A549 (cell line): Measurements from ENCODE around the gene PPP4R2. TPM values are rescaled to one million over a fixed set of nuclear protein-coding genes. Genes with fewer than 3 reads are reported as not detected.

ENCODE experiments used
- ATAC-seq, 2 experiments: fragments of 200-7000 bp in 1 of 2; fragments of >200 bp in 1 of 2; cut with Nextera tagmentation in 1 of 2; cut with Tn5 transposase in 1 of 2; 3 replicates each; pipeline versions ENCODE4 v1.8.0 to v1.9.1; 2018 to 2020; ENCODE audit warnings: mild to moderate bottlenecking in 1 of 2, moderate library complexity in 1 of 2
- CTCF ChIA-PET: fragments of 300-600 bp; sonication (Branson Sonifier 250); formaldehyde crosslinking; extraction: SDS; loops from one replicate; lab custom pipeline; 2021; ENCODE audit warnings: antibody characterized with exemption, inconsistent platforms; lab: Yijun Ruan, JAX
- POLR2A ChIA-PET: fragments of 350-600 bp; formaldehyde crosslinking; extraction: SDS; loops from one replicate; lab custom pipeline; 2021; ENCODE audit warnings: antibody characterized with exemption, inconsistent platforms; lab: Yijun Ruan, JAX
- DNase-seq, 2 experiments: peaks; one replicate each; pipeline versions ENCODE4 v3.0.0 to v3.0.0-alpha.2; 2011 to 2016; ENCODE audit warnings: low read depth in 1 of 2, low spot score in 1 of 2
- FAIRE-seq: peaks from 2 replicates; lab custom pipeline; 2011; peaks lifted over from hg19 to GRCh38; lab: Jason Lieb, UNC
- H3K27ac ChIP-seq, 2 experiments: fragments of >200 bp; sonication (Bioruptor Twin); formaldehyde crosslinking; 3 replicates each; pipeline ENCODE4 v1.5.1; 2016 to 2017
- H3K4me1 ChIP-seq: fragments of >200 bp; sonication (Bioruptor Twin); formaldehyde crosslinking; 3 replicates; pipeline ENCODE4 v1.6.1; 2016
- H3K4me2 ChIP-seq: fragments of >200 bp; sonication (Bioruptor Twin); formaldehyde crosslinking; 3 replicates; pipeline ENCODE4 v1.6.1; 2016
- H3K4me3 ChIP-seq: fragments of >200 bp; sonication (Bioruptor Twin); formaldehyde crosslinking; 3 replicates; pipeline ENCODE4 v1.5.1; 2016
- H3K9me3 ChIP-seq: fragments of >200 bp; sonication (Bioruptor Twin); formaldehyde crosslinking; 3 replicates; pipeline ENCODE4 v1.6.1; 2016
- BHLHE40 ChIP-seq: IDR thresholded peaks from 2 replicates; pipeline ENCODE4 v1.6.1; 2012; ENCODE audit warnings: low read depth, low read length, inconsistent platforms
- CBX8 ChIP-seq: fragments of 200-600 bp; sonication (generic); IDR thresholded peaks from 2 replicates; pipeline ENCODE4 v1.6.1; 2016
- E2F6 ChIP-seq: IDR thresholded peaks from 2 replicates; pipeline ENCODE4 v1.6.1; 2012; ENCODE audit warnings: low read depth, borderline replicate concordance
- EHMT2 ChIP-seq: fragments of 200-600 bp; sonication (generic); IDR thresholded peaks from 2 replicates; pipeline ENCODE4 v1.6.1; 2016; ENCODE audit warnings: antibody characterized with exemption, low read depth, mild to moderate bottlenecking, moderate library complexity
- EP300 ChIP-seq, 2 experiments: fragments of >200 bp; sonication (Bioruptor Twin); formaldehyde crosslinking; IDR thresholded peaks; 2 replicates in 1 of 2; 3 replicates in 1 of 2; pipeline ENCODE4 v1.6.1; 2016 to 2017
- FOSL2 ChIP-seq, 2 experiments: fragments of 450-650 bp in 1 of 2; fragments of >200 bp in 1 of 2; sonication (Bioruptor Twin) in 1 of 2; formaldehyde crosslinking; IDR thresholded peaks; 2 replicates each; pipeline versions ENCODE4 v1.5.0 to v1.6.1; 2016 to 2020; ENCODE audit warnings: mild to moderate bottlenecking in 1 of 2, moderate library complexity in 1 of 2
- FOXS1 ChIP-seq: fragments of 250-450 bp; sonication (Bioruptor Pico); IDR thresholded peaks from 2 replicates; pipeline ENCODE4 v1.5.0; 2020; ENCODE audit warnings: mild to moderate bottlenecking, moderate library complexity
- HOXA7 ChIP-seq: fragments of 250-450 bp; sonication (Bioruptor Pico); IDR thresholded peaks from 2 replicates; pipeline ENCODE4 v1.5.0; 2020; ENCODE audit warnings: mild to moderate bottlenecking, moderate library complexity
- HOXB13 ChIP-seq: fragments of 250-450 bp; sonication (Bioruptor Pico); IDR thresholded peaks from 2 replicates; pipeline ENCODE4 v1.5.0; 2020; ENCODE audit warnings: low read depth, mild to moderate bottlenecking, moderate library complexity
- JUN ChIP-seq, 2 experiments: fragments of >200 bp; sonication (Bioruptor Twin); formaldehyde crosslinking; IDR thresholded peaks; 2 replicates in 1 of 2; 3 replicates in 1 of 2; pipeline ENCODE4 v1.6.1; 2016 to 2017
- MAFK ChIP-seq: fragments of 450-650 bp; IDR thresholded peaks from 2 replicates; pipeline ENCODE4 v1.6.1; 2014; ENCODE audit not compliant: partially characterized antibody
- MAZ ChIP-seq: fragments of 150-350 bp; IDR thresholded peaks from 2 replicates; pipeline ENCODE4 v1.6.1; 2014; ENCODE audit warnings: antibody characterized with exemption, low read depth, low read length, borderline replicate concordance
- MYC ChIP-seq: IDR thresholded peaks from 2 replicates; pipeline ENCODE4 v1.6.1; 2012; ENCODE audit warnings: mild to moderate bottlenecking, inconsistent platforms, low read length, improper control_type of control experiment, borderline replicate concordance
- NFE2L2 ChIP-seq: fragments of 150-350 bp; conservative IDR thresholded peaks from 2 replicates; pipeline ENCODE4 v1.6.1; 2014; ENCODE audit warnings: low read length
- NR3C1 ChIP-seq: fragments of >200 bp; sonication (Bioruptor Twin); formaldehyde crosslinking; IDR thresholded peaks from 3 replicates; pipeline ENCODE4 v1.6.1; 2017
- PHF8 ChIP-seq: fragments of 200-600 bp; sonication (generic); IDR thresholded peaks from 2 replicates; pipeline ENCODE4 v1.6.1; 2016; ENCODE audit warnings: low read depth, mild to moderate bottlenecking, antibody characterized with exemption, moderate library complexity, borderline replicate concordance
- RAD21 ChIP-seq, 2 experiments: fragments of >200 bp in 1 of 2; sonication (Bioruptor Twin) in 1 of 2; formaldehyde crosslinking in 1 of 2; IDR thresholded peaks in 1 of 2; conservative IDR thresholded peaks in 1 of 2; 2 replicates in 1 of 2; 3 replicates in 1 of 2; pipeline ENCODE4 v1.6.1; 2012 to 2018; ENCODE audit warnings: inconsistent platforms in 1 of 2
- RARB ChIP-seq: fragments of 250-450 bp; sonication (Bioruptor Pico); IDR thresholded peaks from 2 replicates; pipeline ENCODE4 v1.8.0; 2021; ENCODE audit warnings: mild to moderate bottlenecking, moderate library complexity
- RFX5 ChIP-seq: fragments of 450-650 bp; IDR thresholded peaks from 2 replicates; pipeline ENCODE4 v1.7.1; 2014; ENCODE audit warnings: antibody characterized with exemption, mild to moderate bottlenecking, moderate library complexity
- RNF2 ChIP-seq: fragments of 200-600 bp; sonication (generic); IDR thresholded peaks from 2 replicates; pipeline ENCODE4 v1.6.1; 2016; ENCODE audit warnings: low read depth, mild to moderate bottlenecking, antibody characterized with exemption, moderate library complexity, borderline replicate concordance
- SMC3 ChIP-seq: fragments of >200 bp; sonication (Bioruptor Twin); formaldehyde crosslinking; IDR thresholded peaks from 3 replicates; pipeline ENCODE4 v1.6.1; 2018; ENCODE audit warnings: inconsistent platforms
- TP53 ChIP-seq: fragments of 250-450 bp; sonication (Bioruptor Pico); IDR thresholded peaks from 2 replicates; pipeline ENCODE4 v1.5.0; 2021; ENCODE audit warnings: mild to moderate bottlenecking, moderate library complexity
- WGBS: methylation state at CpG from one replicate; pipeline ENCODE4 v1.1.6; 2017; ENCODE audit errors: missing lambda C conversion rate; 5-methylcytosine and 5-hydroxymethylcytosine counted together
- polyA plus RNA-seq, 4 experiments: library from polyadenylated mRNA; depleted of rRNA in 3 of 4; stranded (reverse); fragments of >200 nt; fragmentation: RNase III in 1 of 4; extraction: RNeasy Plus Mini Kit Qiagen cat#74134 plus additional on column Dnase treatment in 1 of 4; gene quantifications; 2 replicates in 3 of 4; 3 replicates in 1 of 4; pipeline ENCODE4 v1.2.3, GENCODE V29; 2011 to 2017
- TF ChIP-seq, protein P1 (sequence below): fragments of 200-600 bp; sonication (generic); IDR thresholded peaks from 2 replicates; pipeline ENCODE4 v1.6.1; 2016; ENCODE audit warnings: antibody characterized with exemption, mild to moderate bottlenecking, moderate library complexity
- TF ChIP-seq, protein P2 (sequence below): fragments of 250-450 bp; sonication (Bioruptor Pico); IDR thresholded peaks from 2 replicates; pipeline ENCODE4 v1.5.0; 2021; ENCODE audit warnings: mild to moderate bottlenecking, moderate library complexity, borderline replicate concordance
- TF ChIP-seq, protein P3 (sequence below): fragments of 250-450 bp; sonication (Bioruptor Pico); IDR thresholded peaks from 2 replicates; pipeline ENCODE4 v1.5.0; 2020; ENCODE audit warnings: low read depth, mild to moderate bottlenecking, moderate library complexity
- TF ChIP-seq, protein P4 (sequence below): fragments of >200 bp; sonication (Bioruptor Twin); formaldehyde crosslinking; IDR thresholded peaks from 2 replicates; pipeline ENCODE4 v1.6.1; 2016

Gene PPP4R2
- polyA plus RNA-seq, 2 of the 4 experiments (the other 2 are of a cell fraction): 39.3 to 68.4 TPM

GRCh38 chr3:73070675-73071575, 74.3 kb downstream of the PPP4R2 start:
- WGBS: 47% methylated on average over 6 of the region's 6 CpGs
- FAIRE-seq (peak; percentile 28), ATAC-seq (peak; percentile 49 to 55; a peak in 5 of 6 replicates), DNase-seq (no peak)
- Histone ChIP-seq H3K27ac (no peak overlapping the region), H3K4me2 (no peak overlapping the region), H3K4me1 (no peaks in the 10 kb centered on the region), H3K9me3 (no peaks in the 10 kb centered on the region), H3K4me3 (no peak overlapping the region)
- TF ChIP-seq FOXS1 (CRISPR knock-in tag) (no peak), HOXB13 (CRISPR knock-in tag) (no peak), EHMT2 (no peak), NR3C1 (no peak), FOSL2 (IDR thresholded peaks at IDR 0.05) (no peak), FOSL2 (CRISPR knock-in tag; IDR thresholded peaks at IDR 0.05) (no peak), BHLHE40 (no peak), JUN (IDR thresholded peaks at IDR 0.05) (no peak), SMC3 (no peak), RNF2 (no peak), MYC (no peak), CBX8 (no peak), RARB (CRISPR knock-in tag) (no peak), HOXA7 (CRISPR knock-in tag) (no peak), RAD21 (conservative IDR thresholded peaks at IDR 0.05 in 1 of 2, IDR thresholded peaks at IDR 0.05 in 1 of 2) (no peak), RFX5 (no peak), PHF8 (no peak), NFE2L2 (no peak), MAFK (no peak), TP53 (CRISPR knock-in tag) (no peak)
- TF ChIP-seq, protein P1, sequence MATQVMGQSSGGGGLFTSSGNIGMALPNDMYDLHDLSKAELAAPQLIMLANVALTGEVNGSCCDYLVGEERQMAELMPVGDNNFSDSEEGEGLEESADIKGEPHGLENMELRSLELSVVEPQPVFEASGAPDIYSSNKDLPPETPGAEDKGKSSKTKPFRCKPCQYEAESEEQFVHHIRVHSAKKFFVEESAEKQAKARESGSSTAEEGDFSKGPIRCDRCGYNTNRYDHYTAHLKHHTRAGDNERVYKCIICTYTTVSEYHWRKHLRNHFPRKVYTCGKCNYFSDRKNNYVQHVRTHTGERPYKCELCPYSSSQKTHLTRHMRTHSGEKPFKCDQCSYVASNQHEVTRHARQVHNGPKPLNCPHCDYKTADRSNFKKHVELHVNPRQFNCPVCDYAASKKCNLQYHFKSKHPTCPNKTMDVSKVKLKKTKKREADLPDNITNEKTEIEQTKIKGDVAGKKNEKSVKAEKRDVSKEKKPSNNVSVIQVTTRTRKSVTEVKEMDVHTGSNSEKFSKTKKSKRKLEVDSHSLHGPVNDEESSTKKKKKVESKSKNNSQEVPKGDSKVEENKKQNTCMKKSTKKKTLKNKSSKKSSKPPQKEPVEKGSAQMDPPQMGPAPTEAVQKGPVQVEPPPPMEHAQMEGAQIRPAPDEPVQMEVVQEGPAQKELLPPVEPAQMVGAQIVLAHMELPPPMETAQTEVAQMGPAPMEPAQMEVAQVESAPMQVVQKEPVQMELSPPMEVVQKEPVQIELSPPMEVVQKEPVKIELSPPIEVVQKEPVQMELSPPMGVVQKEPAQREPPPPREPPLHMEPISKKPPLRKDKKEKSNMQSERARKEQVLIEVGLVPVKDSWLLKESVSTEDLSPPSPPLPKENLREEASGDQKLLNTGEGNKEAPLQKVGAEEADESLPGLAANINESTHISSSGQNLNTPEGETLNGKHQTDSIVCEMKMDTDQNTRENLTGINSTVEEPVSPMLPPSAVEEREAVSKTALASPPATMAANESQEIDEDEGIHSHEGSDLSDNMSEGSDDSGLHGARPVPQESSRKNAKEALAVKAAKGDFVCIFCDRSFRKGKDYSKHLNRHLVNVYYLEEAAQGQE: no peak
- POLR2A ChIA-PET: no interaction called here
- CTCF ChIA-PET: interaction anchor here (0.9 to 1.6 kb wide), 3 partner anchors 15 to 211 kb away, joined by 3 to 4 read pairs (median 3); no protein-coding TSS in a partner anchor

GRCh38 chr3:73071952-73072351, 75.3 kb downstream of the PPP4R2 start:
- H3K4me3 ChIP-seq: no peak overlapping the region
- TF ChIP-seq, protein P2, sequence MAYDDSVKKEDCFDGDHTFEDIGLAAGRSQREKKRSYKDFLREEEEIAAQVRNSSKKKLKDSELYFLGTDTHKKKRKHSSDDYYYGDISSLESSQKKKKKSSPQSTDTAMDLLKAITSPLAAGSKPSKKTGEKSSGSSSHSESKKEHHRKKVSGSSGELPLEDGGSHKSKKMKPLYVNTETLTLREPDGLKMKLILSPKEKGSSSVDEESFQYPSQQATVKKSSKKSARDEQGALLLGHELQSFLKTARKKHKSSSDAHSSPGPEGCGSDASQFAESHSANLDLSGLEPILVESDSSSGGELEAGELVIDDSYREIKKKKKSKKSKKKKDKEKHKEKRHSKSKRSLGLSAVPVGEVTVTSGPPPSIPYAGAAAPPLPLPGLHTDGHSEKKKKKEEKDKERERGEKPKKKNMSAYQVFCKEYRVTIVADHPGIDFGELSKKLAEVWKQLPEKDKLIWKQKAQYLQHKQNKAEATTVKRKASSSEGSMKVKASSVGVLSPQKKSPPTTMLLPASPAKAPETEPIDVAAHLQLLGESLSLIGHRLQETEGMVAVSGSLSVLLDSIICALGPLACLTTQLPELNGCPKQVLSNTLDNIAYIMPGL (CRISPR knock-in tag): no peak
- no peak for TF ChIP-seq E2F6
- TF ChIP-seq, protein P3, sequence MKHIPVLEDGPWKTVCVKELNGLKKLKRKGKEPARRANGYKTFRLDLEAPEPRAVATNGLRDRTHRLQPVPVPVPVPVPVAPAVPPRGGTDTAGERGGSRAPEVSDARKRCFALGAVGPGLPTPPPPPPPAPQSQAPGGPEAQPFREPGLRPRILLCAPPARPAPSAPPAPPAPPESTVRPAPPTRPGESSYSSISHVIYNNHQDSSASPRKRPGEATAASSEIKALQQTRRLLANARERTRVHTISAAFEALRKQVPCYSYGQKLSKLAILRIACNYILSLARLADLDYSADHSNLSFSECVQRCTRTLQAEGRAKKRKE (CRISPR knock-in tag): no peak
- no peak for TF ChIP-seq PHF8
- TF ChIP-seq RARB (CRISPR knock-in tag): no peak
- TF ChIP-seq FOXS1 (CRISPR knock-in tag): no peak
- TF ChIP-seq HOXB13 (CRISPR knock-in tag): no peak
- TF ChIP-seq, protein P4, sequence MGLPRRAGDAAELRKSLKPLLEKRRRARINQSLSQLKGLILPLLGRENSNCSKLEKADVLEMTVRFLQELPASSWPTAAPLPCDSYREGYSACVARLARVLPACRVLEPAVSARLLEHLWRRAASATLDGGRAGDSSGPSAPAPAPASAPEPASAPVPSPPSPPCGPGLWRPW: no peak
- no peak for TF ChIP-seq MAZ
- no peak for TF ChIP-seq EP300 (IDR thresholded peaks at IDR 0.05)
- FAIRE-seq: no peak
- no peaks in the 10 kb centered on the region for H3K9me3 ChIP-seq
- POLR2A ChIA-PET: no interaction called here
- DNase-seq: no peak
- CTCF ChIA-PET: interaction anchor here (1.1 to 1.9 kb wide), 2 partner anchors 14 to 29 kb away, joined by 3 to 7 read pairs; no protein-coding TSS in a partner anchor
- no peaks in the 10 kb centered on the region for H3K4me1 ChIP-seq
- no peak overlapping the region for H3K27ac ChIP-seq
- ATAC-seq: no peak
- 78% methylated on average over 1 of the region's 1 CpG for WGBS
- no peak overlapping the region for H3K4me2 ChIP-seq
